K562 (cell line): ENCODE measurements around the gene FCHSD1. TPM values are rescaled to one million over a fixed set of nuclear protein-coding genes. Genes with fewer than 3 reads are reported as not detected.

Experiments
- ATAC-seq: fragments of 200-7000 bp; cut with Tn5 transposase; 3 replicates; pipeline ENCODE4 v1.9.1; 2020; ENCODE audit warnings: moderate library complexity
- BruUV-seq: library from RNA; stranded (reverse); fragments of 400-500 nt; replicated peaks from 2 replicates; lab custom pipeline; 2021; lab: Mats Ljungman, UMichigan
- CTCF ChIA-PET: fragments of 300-600 bp; formaldehyde crosslinking; extraction: SDS; loops from one replicate; lab custom pipeline; 2021; ENCODE audit warnings: low intra/inter-chr PET ratio; lab: Yijun Ruan, JAX
- POLR2A ChIA-PET: fragments of 300-600, 350-650 bp; sonication (Branson Sonifier 250); formaldehyde crosslinking; extraction: SDS; loops from one replicate; lab custom pipeline; 2021; ENCODE audit warnings: antibody characterized with exemption, inconsistent platforms; lab: Yijun Ruan, JAX
- DNase-seq, 4 experiments: peaks; one replicate each; pipeline versions ENCODE4 v3.0.0 to v3.0.0-alpha.2; 2011 to 2018; ENCODE audit warnings: low spot score in 3 of 4, mixed read lengths in 3 of 4; ENCODE audit errors: extremely low read depth in 1 of 4
- FAIRE-seq: peaks from 2 replicates; lab custom pipeline; 2011; peaks lifted over from hg19 to GRCh38; lab: Jason Lieb, UNC
- H2AFZ ChIP-seq: 2 replicates; pipeline ENCODE4 v1.6.0; 2011; ENCODE audit warnings: low read depth, low read length, control low read depth, inconsistent platforms
- H3K27ac ChIP-seq: fragments of 200-600 bp; 3 replicates; pipeline ENCODE4 v1.8.0; 2011; ENCODE audit warnings: low read depth, mild to moderate bottlenecking, control low read depth, inconsistent platforms, low read length, moderate library complexity, mixed read lengths; ENCODE audit errors: extremely low read depth
- H3K27me3 ChIP-seq, 2 experiments: fragments of 300-600 bp in 1 of 2; 2 replicates in 1 of 2; 3 replicates in 1 of 2; pipeline versions ENCODE4 v1.6.0 to v1.8.0; 2011; ENCODE audit warnings: inconsistent platforms in 2 of 2, low read length in 2 of 2, mild to moderate bottlenecking in 1 of 2, mixed read lengths in 1 of 2, moderate library complexity in 1 of 2; ENCODE audit not compliant: control insufficient read depth in 2 of 2, insufficient read depth in 2 of 2
- H3K36me3 ChIP-seq: fragments of 300-600 bp; 3 replicates; pipeline ENCODE4 v1.8.0; 2011; ENCODE audit warnings: mild to moderate bottlenecking, low read length, inconsistent platforms; ENCODE audit not compliant: control insufficient read depth, insufficient read depth
- H3K4me1 ChIP-seq, 2 experiments: fragments of 200-600 bp in 1 of 2; replicated peaks in 1 of 2; 2 replicates in 1 of 2; 3 replicates in 1 of 2; pipeline versions ENCODE4 v1.5.1 to v1.8.0; 2011; ENCODE audit warnings: inconsistent platforms in 2 of 2, low read length in 2 of 2, mild to moderate bottlenecking in 1 of 2, mixed read lengths in 1 of 2, moderate library complexity in 1 of 2; ENCODE audit not compliant: control insufficient read depth in 2 of 2, insufficient read depth in 2 of 2
- H3K4me2 ChIP-seq: 2 replicates; pipeline ENCODE4 v1.6.1; 2011; ENCODE audit warnings: low read length, control low read depth, inconsistent platforms, mixed read lengths; ENCODE audit not compliant: insufficient read depth
- H3K4me3 ChIP-seq: fragments of 200-600 bp; sonication (generic), shearing (Covaris generic); 2 replicates; pipeline ENCODE4 v1.5.1; 2016; ENCODE audit warnings: control low read depth, inconsistent platforms
- H3K79me2 ChIP-seq: fragments of 200-600 bp; 3 replicates; pipeline ENCODE4 v1.8.0; 2011; ENCODE audit warnings: low read length, inconsistent platforms; ENCODE audit not compliant: control insufficient read depth, insufficient read depth
- H3K9ac ChIP-seq, 2 experiments: 2 replicates each; pipeline versions ENCODE4 v1.6.0 to v1.6.1; 2011; ENCODE audit warnings: low read depth in 2 of 2, low read length in 2 of 2, control low read depth in 1 of 2, inconsistent platforms in 1 of 2, mild to moderate bottlenecking in 1 of 2, mixed read lengths in 1 of 2; ENCODE audit not compliant: insufficient read depth in 1 of 2
- H3K9me1 ChIP-seq: one replicate; pipeline ENCODE4 v1.6.0; 2011; ENCODE audit warnings: inconsistent platforms, mild to moderate bottlenecking, low read length, moderate library complexity; ENCODE audit not compliant: control insufficient read depth, insufficient read depth
- H3K9me3 ChIP-seq: replicated peaks from 2 replicates; pipeline ENCODE4 v1.5.1; 2011; ENCODE audit warnings: low read depth, low read length, inconsistent platforms; ENCODE audit not compliant: control insufficient read depth, insufficient read depth
- H4K20me1 ChIP-seq: replicated peaks from 2 replicates; pipeline ENCODE4 v1.6.1; 2011; ENCODE audit warnings: low read length, inconsistent platforms, mixed read lengths; ENCODE audit not compliant: control insufficient read depth, insufficient read depth
- ARID3A ChIP-seq: IDR thresholded peaks from 2 replicates; pipeline ENCODE4 v1.6.1; 2012; ENCODE audit warnings: low read depth, low read length, improper control_type of control experiment, borderline replicate concordance
- CBX1 ChIP-seq: sonication (generic); IDR thresholded peaks from 2 replicates; pipeline ENCODE4 v1.6.1; 2016; ENCODE audit warnings: antibody characterized with exemption, low read depth, mild to moderate bottlenecking
- ETS1 ChIP-seq: conservative IDR thresholded peaks from 2 replicates; pipeline ENCODE4 v1.6.1; 2011; ENCODE audit warnings: low read depth, mild to moderate bottlenecking, low read length; ENCODE audit not compliant: control insufficient read depth
- GATAD2B ChIP-seq: fragments of 450-650 bp; IDR thresholded peaks from 2 replicates; pipeline ENCODE4 v1.6.1; 2017; ENCODE audit warnings: mild to moderate bottlenecking, borderline replicate concordance
- HSF4 ChIP-seq: fragments of 250-450 bp; sonication (Bioruptor Pico); IDR thresholded peaks from 2 replicates; pipeline ENCODE4 v2.1.2; 2022; ENCODE audit warnings: mild to moderate bottlenecking, moderate library complexity, borderline replicate concordance
- MTA3 ChIP-seq: fragments of 450-650 bp; formaldehyde crosslinking; IDR thresholded peaks from 2 replicates; pipeline ENCODE4 v1.6.1; 2017; ENCODE audit warnings: mild to moderate bottlenecking, borderline replicate concordance
- SMAD4 ChIP-seq: fragments of 250-450 bp; sonication (Bioruptor Pico); conservative IDR thresholded peaks from 2 replicates; pipeline ENCODE4 v1.8.0; 2021; ENCODE audit warnings: inconsistent platforms, mild to moderate bottlenecking, moderate library complexity
- TCF7L2 ChIP-seq: fragments of 150-350 bp; IDR thresholded peaks from 2 replicates; pipeline ENCODE4 v1.6.1; 2016; ENCODE audit warnings: low read depth, mild to moderate bottlenecking, low read length, moderate library complexity
- TFAM ChIP-seq: fragments of 250-450 bp; sonication (Bioruptor Pico); conservative IDR thresholded peaks from 2 replicates; pipeline ENCODE4 v1.5.0; 2021; ENCODE audit warnings: mild to moderate bottlenecking, moderate library complexity
- XRCC3 ChIP-seq: fragments of 450-650 bp; IDR thresholded peaks from 2 replicates; pipeline ENCODE4 v1.6.1; 2017; ENCODE audit warnings: mild to moderate bottlenecking, moderate library complexity
- ZC3H11A ChIP-seq: IDR thresholded peaks from 2 replicates; pipeline ENCODE4 v1.6.1; 2012; ENCODE audit warnings: low read depth, low read length, improper control_type of control experiment
- ZNF121 ChIP-seq: sonication (generic); formaldehyde crosslinking; conservative IDR thresholded peaks from 2 replicates; pipeline ENCODE4 v1.8.0; 2022; ENCODE audit warnings: missing genetic modification reagents
- ZNF347 ChIP-seq: fragments of 450-650 bp; formaldehyde crosslinking; IDR thresholded peaks from 2 replicates; pipeline ENCODE4 v1.4.0; 2020; ENCODE audit warnings: low read depth, mild to moderate bottlenecking, moderate library complexity
- WGBS: fragments of 100-300 bp; shearing (Covaris generic); methylation state at CpG from one replicate; pipeline ENCODE4 v1.1.6; 2016; ENCODE audit warnings: low coverage, mixed read lengths; ENCODE audit not compliant: insufficient coverage; ENCODE audit errors: missing lambda C conversion rate; 5-methylcytosine and 5-hydroxymethylcytosine counted together
- in situ Hi-C: fragments of 300-500 bp; cut with MboI; formaldehyde crosslinking; loops from 4 replicates; pipeline ENCODE4 v1.15.0; 2018; ENCODE audit warnings: inconsistent platforms, mixed read lengths
- intact Hi-C: fragments of 100-400 bp; cut with micrococcal nuclease; formaldehyde crosslinking; loops from 2 replicates; pipeline ENCODE4 v1.14.2; 2022
- polyA plus RNA-seq, 8 experiments: library from polyadenylated mRNA; depleted of rRNA in 4 of 8; stranded (reverse) in 5 of 8; unstranded in 3 of 8; fragments of >200 nt; fragmentation: Nextera tagmentation in 2 of 8; fragmentation: Illumina TruSeq in 1 of 8; extraction: Ambion mirVana in 2 of 8; extraction: Trizol in 1 of 8; gene quantifications; 2 replicates each; pipeline versions ENCODE4 v1.2.1 to v1.2.3, GENCODE V29; 2011 to 2014; ENCODE audit warnings: inconsistent platforms in 1 of 8, missing spikeins in 1 of 8
- total RNA-seq, 7 experiments: library from RNA; depleted of rRNA in 6 of 7; stranded (reverse); fragments of >200 nt in 6 of 7; fragmentation: Illumina TruSeq in 2 of 7; extraction: Trizol in 2 of 7; gene quantifications; 2 replicates each; pipeline versions ENCODE4 v1.2.1 to v1.2.3, GENCODE V29; 2011 to 2021; ENCODE audit warnings: low replicate concordance in 1 of 7
- TF ChIP-seq, protein P1 (sequence below): sonication (generic); formaldehyde crosslinking; IDR thresholded peaks from 2 replicates; pipeline ENCODE4 v1.4.0; 2020; ENCODE audit warnings: mild to moderate bottlenecking, missing genetic modification reagents
- TF ChIP-seq, protein P2 (sequence below): sonication (generic); formaldehyde crosslinking; IDR thresholded peaks from 2 replicates; pipeline ENCODE4 v1.8.0; 2022; ENCODE audit warnings: mild to moderate bottlenecking, missing genetic modification reagents, borderline replicate concordance

The FCHSD1 gene
- total and polyA plus RNA-seq, 9 of the 15 experiments (the other 6 are each of a cell fraction or from before 2014, with no cell fraction given), result 0.35 to 37.5 (median 13.6) TPM

- Histone ChIP-seq H3K36me3 (peaks cover 4% of the 10 kb centered on the region; the same call in 1 of the 3 replicates), H4K20me1 (no peaks in the 10 kb centered on the region; the same call in 1 of the 2 replicates), H3K9me3 (no peaks in the 10 kb centered on the region), H3K9ac (no peak overlapping the region), H2AFZ (no peak overlapping the region), H3K9me1 (no peaks in the 10 kb centered on the region), H3K27me3 (no peaks in the 10 kb centered on the region), H3K27ac (no peak overlapping the region), H3K4me3 (no peak overlapping the region), H3K79me2 (peaks cover 3% of the 10 kb centered on the region; the same call in 1 of the 3 replicates), H3K4me1 (peaks cover 5 to 21% of the 10 kb centered on the region in 2 experiments; a peak in 4 of 5 replicates), H3K4me2 (no peak overlapping the region)
- ChIA-PET CTCF (interaction anchor here (0.7 kb wide), 1 partner anchor 35 kb away, joined by 3 read pairs; no protein-coding TSS in a partner anchor), POLR2A (interaction anchor here (0.5 to 0.6 kb wide), 2 partner anchors 10 to 262 kb away, joined by 3 to 4 read pairs; partner anchors contain the start of gene PCDHGA10)
- 69% methylated on average over 4 of the region's 4 CpGs for WGBS
- in situ Hi-C loops, result no loop called here
- no TSS peak for BruUV-seq
- intact Hi-C loops, result no loop called here
- ATAC-seq (no peak), DNase-seq (no peak), FAIRE-seq (no peak)
- no peak for TF ChIP-seq TFAM (CRISPR knock-in tag)
- no peak for TF ChIP-seq XRCC3
- no peak for TF ChIP-seq CBX1
- TF ChIP-seq ZNF347 (CRISPR knock-in tag), result no peak
- TF ChIP-seq SMAD4 (CRISPR knock-in tag), result no peak
- TF ChIP-seq, protein P1, sequence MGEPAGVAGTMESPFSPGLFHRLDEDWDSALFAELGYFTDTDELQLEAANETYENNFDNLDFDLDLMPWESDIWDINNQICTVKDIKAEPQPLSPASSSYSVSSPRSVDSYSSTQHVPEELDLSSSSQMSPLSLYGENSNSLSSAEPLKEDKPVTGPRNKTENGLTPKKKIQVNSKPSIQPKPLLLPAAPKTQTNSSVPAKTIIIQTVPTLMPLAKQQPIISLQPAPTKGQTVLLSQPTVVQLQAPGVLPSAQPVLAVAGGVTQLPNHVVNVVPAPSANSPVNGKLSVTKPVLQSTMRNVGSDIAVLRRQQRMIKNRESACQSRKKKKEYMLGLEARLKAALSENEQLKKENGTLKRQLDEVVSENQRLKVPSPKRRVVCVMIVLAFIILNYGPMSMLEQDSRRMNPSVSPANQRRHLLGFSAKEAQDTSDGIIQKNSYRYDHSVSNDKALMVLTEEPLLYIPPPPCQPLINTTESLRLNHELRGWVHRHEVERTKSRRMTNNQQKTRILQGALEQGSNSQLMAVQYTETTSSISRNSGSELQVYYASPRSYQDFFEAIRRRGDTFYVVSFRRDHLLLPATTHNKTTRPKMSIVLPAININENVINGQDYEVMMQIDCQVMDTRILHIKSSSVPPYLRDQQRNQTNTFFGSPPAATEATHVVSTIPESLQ (CRISPR knock-in tag), result no peak
- no peak for TF ChIP-seq HSF4 (CRISPR knock-in tag)
- TF ChIP-seq ZC3H11A, result no peak
- no peak for TF ChIP-seq MTA3
- no peak for TF ChIP-seq ARID3A
- TF ChIP-seq GATAD2B, result no peak
- no peak for TF ChIP-seq TCF7L2
- no peak for TF ChIP-seq ZNF121
- TF ChIP-seq, protein P2, sequence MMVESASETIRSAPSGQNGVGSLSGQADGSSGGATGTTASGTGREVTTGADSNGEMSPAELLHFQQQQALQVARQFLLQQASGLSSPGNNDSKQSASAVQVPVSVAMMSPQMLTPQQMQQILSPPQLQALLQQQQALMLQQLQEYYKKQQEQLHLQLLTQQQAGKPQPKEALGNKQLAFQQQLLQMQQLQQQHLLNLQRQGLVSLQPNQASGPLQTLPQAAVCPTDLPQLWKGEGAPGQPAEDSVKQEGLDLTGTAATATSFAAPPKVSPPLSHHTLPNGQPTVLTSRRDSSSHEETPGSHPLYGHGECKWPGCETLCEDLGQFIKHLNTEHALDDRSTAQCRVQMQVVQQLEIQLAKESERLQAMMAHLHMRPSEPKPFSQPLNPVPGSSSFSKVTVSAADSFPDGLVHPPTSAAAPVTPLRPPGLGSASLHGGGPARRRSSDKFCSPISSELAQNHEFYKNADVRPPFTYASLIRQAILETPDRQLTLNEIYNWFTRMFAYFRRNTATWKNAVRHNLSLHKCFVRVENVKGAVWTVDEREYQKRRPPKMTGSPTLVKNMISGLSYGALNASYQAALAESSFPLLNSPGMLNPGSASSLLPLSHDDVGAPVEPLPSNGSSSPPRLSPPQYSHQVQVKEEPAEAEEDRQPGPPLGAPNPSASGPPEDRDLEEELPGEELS (CRISPR knock-in tag), result no peak
- no peak for TF ChIP-seq ETS1
These were observed 24.5 kb upstream of the FCHSD1 start for GRCh38 chr5:141675672-141676071.
